Measurements from ENCODE around the gene MAGEE2.
"Not testable (repeated sequence)": the region's sequence is repeated elsewhere in the genome, so short reads cannot be mapped to it uniquely, and the experiment has no call there.

The MAGEE2 gene, protein sequence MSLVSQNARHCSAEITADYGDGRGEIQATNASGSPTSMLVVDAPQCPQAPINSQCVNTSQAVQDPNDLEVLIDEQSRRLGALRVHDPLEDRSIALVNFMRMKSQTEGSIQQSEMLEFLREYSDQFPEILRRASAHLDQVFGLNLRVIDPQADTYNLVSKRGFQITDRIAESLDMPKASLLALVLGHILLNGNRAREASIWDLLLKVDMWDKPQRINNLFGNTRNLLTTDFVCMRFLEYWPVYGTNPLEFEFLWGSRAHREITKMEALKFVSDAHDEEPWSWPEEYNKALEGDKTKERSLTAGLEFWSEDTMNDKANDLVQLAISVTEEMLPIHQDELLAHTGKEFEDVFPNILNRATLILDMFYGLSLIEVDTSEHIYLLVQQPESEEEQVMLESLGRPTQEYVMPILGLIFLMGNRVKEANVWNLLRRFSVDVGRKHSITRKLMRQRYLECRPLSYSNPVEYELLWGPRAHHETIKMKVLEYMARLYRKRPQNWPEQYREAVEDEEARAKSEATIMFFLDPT

DNA sequence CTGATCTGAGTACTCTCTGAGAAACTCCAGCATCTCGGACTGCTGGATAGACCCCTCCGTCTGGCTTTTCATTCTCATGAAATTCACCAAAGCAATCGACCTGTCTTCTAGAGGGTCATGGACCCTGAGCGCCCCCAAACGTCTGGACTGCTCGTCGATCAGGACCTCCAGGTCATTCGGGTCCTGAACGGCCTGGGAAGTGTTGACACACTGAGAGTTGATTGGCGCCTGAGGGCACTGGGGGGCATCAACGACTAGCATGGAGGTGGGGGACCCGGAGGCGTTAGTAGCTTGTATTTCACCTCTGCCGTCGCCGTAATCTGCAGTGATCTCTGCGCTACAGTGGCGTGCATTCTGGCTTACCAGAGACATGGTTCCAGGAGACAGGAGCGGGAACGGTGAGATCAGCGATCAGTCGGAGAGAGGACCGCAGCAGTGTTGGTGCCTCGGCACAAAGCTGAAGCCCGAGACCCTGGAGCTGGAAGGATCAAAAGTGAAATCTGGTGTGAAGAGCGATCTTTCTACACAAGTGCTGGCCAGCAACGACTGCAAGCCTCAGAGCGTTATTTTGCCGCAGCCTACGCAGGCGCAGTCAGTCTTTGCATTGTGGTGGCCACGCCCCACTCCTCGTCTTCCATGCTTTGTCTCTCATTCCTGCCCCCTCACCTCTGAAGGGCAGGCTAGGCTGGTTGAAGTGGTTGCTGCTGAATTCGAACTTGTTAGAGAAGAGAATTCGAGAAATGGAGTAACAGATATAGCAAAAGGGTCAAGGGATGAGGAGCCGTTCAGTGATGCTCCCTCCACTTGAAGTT is at the start of gene MAGEE2:
TSS of gene MAGEE2 (minus strand) at position 575 of the 812 bp plus-strand sequence. CDS start at position 372, 203 bp downstream.
- DNase-seq (ENCODE audit: low read depth, low spot score): no peak

DNA sequence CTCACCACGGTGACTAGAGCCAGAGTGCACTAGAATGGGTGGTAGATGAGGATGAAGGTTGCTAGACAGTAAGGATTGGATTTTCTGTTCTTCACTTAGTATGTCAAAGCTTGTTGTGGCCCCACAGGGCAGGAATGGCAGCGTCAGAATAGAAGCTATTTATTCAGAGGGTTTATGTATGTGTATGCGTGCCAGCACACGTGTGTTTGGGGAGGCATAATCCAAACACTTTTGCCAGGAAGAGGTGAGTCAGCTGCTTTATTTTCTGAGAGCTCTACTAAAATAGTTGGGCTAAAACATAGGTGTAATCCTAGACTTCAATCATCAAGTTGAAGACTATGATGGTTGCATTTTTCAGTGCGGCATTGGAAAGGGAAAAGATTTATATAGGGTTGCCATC is 1.2 kb upstream of the MAGEE2 start:
- no peak for DNase-seq (ENCODE audit: low read depth, low spot score)

DNA sequence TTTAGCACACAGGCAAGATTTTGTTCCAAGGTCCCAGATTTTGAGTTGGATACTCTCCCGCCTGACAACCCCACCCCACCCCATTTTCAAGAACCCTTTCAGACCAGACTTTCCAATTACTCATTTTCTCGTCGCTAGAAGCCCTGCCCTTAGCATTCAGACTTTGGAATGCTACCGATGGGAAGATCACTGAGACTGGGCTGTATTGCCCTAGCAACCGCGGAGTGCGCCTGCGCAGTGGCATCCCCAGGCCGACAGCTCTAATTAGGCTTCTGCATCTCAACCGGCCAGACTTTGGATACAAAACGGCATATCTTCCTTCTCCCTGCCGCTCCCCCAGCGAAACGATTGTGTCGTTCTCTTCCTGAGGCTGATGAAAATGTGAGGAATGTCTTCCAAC is 3.4 kb downstream of the MAGEE2 start:
- no peak for DNase-seq (ENCODE audit: low read depth, low spot score)

DNA sequence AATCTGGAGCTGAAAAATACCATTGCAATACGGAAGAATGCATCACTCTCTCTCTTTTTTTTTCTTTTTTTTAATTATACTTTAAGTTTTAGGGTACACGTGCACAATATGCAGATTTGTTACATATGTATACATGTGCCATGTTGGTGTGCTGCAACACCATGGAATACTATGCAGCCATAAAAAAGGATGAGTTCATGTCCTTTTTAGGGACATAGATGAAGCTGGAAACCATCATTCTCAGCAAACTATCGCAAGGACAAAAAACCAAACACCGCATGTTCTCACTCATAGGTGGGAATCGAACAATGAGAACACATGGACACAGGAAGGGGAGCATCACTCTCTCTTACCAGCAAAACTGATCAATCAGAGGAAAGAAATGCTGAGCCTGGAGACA is 17.0 kb downstream of the MAGEE2 start:
- DNase-seq (ENCODE audit: low read depth, low spot score): not testable (repeated sequence)

DNA sequence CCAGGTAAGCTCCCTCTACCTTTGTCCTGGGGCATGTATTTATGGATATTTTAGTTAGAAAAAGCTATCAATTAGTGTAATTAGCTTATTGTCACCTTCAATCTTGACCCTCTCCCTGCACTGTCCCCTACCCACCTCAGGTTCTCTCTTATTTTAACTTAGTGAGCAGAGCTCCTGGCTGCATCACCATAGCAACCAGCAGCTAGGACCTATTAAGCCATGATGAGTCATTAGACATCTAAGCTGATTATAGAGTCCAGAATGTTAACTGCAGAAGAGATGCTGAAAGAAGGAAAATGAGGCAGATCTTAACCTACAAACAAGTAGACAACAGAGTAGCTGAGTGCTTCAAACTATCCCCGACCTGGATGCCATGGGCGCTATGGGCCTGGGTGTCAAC is 36.6 kb downstream of the MAGEE2 start:
- no peak for DNase-seq (ENCODE audit: low read depth, low spot score)

DNA sequence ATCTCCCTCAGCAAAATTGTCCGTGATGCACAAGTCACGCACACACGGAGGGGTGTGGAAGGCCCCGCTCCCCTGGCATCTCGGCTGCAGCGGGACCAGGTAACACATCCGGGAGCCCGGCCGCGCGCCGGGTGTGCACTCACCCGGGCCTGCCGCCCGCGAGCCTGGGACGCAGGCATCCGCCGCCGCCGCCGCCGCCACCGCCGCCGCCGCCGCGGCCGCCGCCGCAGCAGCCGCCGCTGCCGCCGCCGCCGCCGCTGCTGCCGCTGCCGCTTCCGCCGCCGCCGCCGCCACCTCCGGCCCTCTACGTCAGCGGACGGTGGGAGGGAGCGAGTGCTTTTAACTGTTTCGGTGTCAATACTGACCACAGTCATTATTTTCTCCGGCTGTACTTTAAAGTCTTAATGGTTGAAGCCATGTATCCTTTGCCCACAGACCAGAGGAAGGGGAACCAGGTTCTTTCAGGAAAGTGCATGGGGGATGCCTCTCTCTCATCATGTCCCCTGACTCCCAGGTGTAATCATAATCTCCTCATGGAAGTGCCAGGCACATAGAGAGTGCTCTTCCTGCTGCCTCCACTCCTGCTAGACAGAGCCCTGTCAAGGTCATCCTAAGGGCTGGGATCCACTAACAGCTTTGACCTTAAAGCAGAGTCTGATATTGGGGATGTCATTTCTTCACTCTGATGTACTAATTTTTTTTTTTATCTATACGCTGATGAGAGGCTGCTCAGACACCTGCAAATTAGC is 38.0 kb downstream of the MAGEE2 start:
- no peak for DNase-seq (ENCODE audit: low read depth, low spot score)

All from smooth muscle cell of the brain vasculature (primary cell).